A549 (cell line): ENCODE data around the gene SIGLEC8.

Experiments used
- BHLHE40 ChIP-seq: IDR thresholded peaks from 2 replicates; pipeline ENCODE4 v1.6.1; 2012; ENCODE audit warnings: low read depth, low read length, inconsistent platforms
- FOSL2 ChIP-seq, 2 experiments: fragments of 450-650 bp in 1 of 2; fragments of >200 bp in 1 of 2; sonication (Bioruptor Twin) in 1 of 2; formaldehyde crosslinking; IDR thresholded peaks; 2 replicates each; pipeline versions ENCODE4 v1.5.0 to v1.6.1; 2016 to 2020; ENCODE audit warnings: mild to moderate bottlenecking in 1 of 2, moderate library complexity in 1 of 2
- HOXA7 ChIP-seq: fragments of 250-450 bp; sonication (Bioruptor Pico); IDR thresholded peaks from 2 replicates; pipeline ENCODE4 v1.5.0; 2020; ENCODE audit warnings: mild to moderate bottlenecking, moderate library complexity
- RCOR1 ChIP-seq: fragments of 150-350 bp; IDR thresholded peaks from 2 replicates; pipeline ENCODE4 v1.6.1; 2014; ENCODE audit warnings: antibody characterized with exemption, low read length, low read depth
- RFX5 ChIP-seq: fragments of 450-650 bp; IDR thresholded peaks from 2 replicates; pipeline ENCODE4 v1.7.1; 2014; ENCODE audit warnings: antibody characterized with exemption, mild to moderate bottlenecking, moderate library complexity
- SMC3 ChIP-seq: fragments of >200 bp; sonication (Bioruptor Twin); formaldehyde crosslinking; IDR thresholded peaks from 3 replicates; pipeline ENCODE4 v1.6.1; 2018; ENCODE audit warnings: inconsistent platforms
- TF ChIP-seq, protein P1 (sequence below): fragments of >200 bp; sonication (Bioruptor Twin); formaldehyde crosslinking; IDR thresholded peaks from 3 replicates; pipeline ENCODE4 v1.5.1; 2016
- TF ChIP-seq, protein P2 (sequence below): IDR thresholded peaks from 2 replicates; pipeline ENCODE4 v1.6.1; 2012; ENCODE audit warnings: low read depth, borderline replicate concordance
- TF ChIP-seq, protein P3 (sequence below): IDR thresholded peaks from 2 replicates; pipeline ENCODE4 v1.6.1; 2012
- TF ChIP-seq, protein P4 (sequence below): fragments of 200-600 bp; sonication (generic); IDR thresholded peaks from 2 replicates; pipeline ENCODE4 v1.6.1; 2016; ENCODE audit warnings: antibody characterized with exemption, mild to moderate bottlenecking, moderate library complexity
- TF ChIP-seq, protein P5 (sequence below): fragments of >200 bp; sonication (Bioruptor Twin); formaldehyde crosslinking; IDR thresholded peaks from 3 replicates; pipeline ENCODE4 v1.6.1; 2016
- TF ChIP-seq, protein P6 (sequence below): fragments of 250-450 bp; sonication (Bioruptor Pico); IDR thresholded peaks from 2 replicates; pipeline ENCODE4 v1.5.0; 2021; ENCODE audit warnings: mild to moderate bottlenecking, moderate library complexity, borderline replicate concordance

DNA sequence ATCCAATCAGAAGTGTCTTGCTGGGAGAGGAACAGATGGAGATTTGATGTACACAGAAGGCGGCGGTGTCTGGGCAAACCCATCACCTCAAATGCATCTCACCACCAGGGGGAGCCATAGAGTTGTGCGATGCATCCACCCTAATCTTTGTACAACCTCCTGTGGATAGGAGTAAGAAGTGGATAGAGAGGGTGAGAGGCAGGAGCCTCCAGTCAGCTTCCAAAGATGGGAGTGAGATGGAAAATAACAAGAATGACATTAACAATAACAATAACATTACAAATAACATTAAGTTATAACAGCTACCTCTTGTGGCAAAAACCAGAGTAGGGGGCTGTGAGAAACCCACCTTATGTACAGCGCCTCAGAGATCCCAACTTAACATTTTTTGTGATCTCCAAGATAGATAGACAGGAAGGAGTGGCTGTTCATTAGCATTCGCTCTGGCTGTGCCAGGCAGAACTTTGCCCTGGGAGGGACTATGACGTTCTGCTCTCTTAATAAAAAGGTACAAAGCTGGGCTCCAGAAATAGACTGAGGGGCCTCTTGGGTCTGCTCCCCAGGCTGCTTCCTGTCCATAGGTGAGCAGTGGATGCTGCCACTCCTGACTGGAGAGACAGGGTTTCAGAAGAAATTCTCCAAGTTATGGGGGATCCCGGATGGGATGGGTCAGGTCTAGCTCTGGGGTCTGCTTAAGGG is 14.9 kb upstream of the SIGLEC8 start:
- TF ChIP-seq, protein P1, sequence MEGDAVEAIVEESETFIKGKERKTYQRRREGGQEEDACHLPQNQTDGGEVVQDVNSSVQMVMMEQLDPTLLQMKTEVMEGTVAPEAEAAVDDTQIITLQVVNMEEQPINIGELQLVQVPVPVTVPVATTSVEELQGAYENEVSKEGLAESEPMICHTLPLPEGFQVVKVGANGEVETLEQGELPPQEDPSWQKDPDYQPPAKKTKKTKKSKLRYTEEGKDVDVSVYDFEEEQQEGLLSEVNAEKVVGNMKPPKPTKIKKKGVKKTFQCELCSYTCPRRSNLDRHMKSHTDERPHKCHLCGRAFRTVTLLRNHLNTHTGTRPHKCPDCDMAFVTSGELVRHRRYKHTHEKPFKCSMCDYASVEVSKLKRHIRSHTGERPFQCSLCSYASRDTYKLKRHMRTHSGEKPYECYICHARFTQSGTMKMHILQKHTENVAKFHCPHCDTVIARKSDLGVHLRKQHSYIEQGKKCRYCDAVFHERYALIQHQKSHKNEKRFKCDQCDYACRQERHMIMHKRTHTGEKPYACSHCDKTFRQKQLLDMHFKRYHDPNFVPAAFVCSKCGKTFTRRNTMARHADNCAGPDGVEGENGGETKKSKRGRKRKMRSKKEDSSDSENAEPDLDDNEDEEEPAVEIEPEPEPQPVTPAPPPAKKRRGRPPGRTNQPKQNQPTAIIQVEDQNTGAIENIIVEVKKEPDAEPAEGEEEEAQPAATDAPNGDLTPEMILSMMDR = peak; percentile 77
- TF ChIP-seq, protein P2, sequence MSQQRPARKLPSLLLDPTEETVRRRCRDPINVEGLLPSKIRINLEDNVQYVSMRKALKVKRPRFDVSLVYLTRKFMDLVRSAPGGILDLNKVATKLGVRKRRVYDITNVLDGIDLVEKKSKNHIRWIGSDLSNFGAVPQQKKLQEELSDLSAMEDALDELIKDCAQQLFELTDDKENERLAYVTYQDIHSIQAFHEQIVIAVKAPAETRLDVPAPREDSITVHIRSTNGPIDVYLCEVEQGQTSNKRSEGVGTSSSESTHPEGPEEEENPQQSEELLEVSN = no peak
- TF ChIP-seq HOXA7 = no peak
- TF ChIP-seq FOSL2 (IDR thresholded peaks at IDR 0.05) = no peak
- TF ChIP-seq FOSL2 (CRISPR knock-in tag; IDR thresholded peaks at IDR 0.05) = no peak
- TF ChIP-seq, protein P3, sequence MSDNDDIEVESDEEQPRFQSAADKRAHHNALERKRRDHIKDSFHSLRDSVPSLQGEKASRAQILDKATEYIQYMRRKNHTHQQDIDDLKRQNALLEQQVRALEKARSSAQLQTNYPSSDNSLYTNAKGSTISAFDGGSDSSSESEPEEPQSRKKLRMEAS = no peak
- TF ChIP-seq BHLHE40 = no peak
- TF ChIP-seq, protein P4, sequence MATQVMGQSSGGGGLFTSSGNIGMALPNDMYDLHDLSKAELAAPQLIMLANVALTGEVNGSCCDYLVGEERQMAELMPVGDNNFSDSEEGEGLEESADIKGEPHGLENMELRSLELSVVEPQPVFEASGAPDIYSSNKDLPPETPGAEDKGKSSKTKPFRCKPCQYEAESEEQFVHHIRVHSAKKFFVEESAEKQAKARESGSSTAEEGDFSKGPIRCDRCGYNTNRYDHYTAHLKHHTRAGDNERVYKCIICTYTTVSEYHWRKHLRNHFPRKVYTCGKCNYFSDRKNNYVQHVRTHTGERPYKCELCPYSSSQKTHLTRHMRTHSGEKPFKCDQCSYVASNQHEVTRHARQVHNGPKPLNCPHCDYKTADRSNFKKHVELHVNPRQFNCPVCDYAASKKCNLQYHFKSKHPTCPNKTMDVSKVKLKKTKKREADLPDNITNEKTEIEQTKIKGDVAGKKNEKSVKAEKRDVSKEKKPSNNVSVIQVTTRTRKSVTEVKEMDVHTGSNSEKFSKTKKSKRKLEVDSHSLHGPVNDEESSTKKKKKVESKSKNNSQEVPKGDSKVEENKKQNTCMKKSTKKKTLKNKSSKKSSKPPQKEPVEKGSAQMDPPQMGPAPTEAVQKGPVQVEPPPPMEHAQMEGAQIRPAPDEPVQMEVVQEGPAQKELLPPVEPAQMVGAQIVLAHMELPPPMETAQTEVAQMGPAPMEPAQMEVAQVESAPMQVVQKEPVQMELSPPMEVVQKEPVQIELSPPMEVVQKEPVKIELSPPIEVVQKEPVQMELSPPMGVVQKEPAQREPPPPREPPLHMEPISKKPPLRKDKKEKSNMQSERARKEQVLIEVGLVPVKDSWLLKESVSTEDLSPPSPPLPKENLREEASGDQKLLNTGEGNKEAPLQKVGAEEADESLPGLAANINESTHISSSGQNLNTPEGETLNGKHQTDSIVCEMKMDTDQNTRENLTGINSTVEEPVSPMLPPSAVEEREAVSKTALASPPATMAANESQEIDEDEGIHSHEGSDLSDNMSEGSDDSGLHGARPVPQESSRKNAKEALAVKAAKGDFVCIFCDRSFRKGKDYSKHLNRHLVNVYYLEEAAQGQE = no peak
- TF ChIP-seq SMC3 = peak; percentile 63
- no peak for TF ChIP-seq RFX5
- no peak for TF ChIP-seq RCOR1
- TF ChIP-seq, protein P5, sequence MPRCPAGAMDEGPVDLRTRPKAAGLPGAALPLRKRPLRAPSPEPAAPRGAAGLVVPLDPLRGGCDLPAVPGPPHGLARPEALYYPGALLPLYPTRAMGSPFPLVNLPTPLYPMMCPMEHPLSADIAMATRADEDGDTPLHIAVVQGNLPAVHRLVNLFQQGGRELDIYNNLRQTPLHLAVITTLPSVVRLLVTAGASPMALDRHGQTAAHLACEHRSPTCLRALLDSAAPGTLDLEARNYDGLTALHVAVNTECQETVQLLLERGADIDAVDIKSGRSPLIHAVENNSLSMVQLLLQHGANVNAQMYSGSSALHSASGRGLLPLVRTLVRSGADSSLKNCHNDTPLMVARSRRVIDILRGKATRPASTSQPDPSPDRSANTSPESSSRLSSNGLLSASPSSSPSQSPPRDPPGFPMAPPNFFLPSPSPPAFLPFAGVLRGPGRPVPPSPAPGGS = no peak
- TF ChIP-seq, protein P6, sequence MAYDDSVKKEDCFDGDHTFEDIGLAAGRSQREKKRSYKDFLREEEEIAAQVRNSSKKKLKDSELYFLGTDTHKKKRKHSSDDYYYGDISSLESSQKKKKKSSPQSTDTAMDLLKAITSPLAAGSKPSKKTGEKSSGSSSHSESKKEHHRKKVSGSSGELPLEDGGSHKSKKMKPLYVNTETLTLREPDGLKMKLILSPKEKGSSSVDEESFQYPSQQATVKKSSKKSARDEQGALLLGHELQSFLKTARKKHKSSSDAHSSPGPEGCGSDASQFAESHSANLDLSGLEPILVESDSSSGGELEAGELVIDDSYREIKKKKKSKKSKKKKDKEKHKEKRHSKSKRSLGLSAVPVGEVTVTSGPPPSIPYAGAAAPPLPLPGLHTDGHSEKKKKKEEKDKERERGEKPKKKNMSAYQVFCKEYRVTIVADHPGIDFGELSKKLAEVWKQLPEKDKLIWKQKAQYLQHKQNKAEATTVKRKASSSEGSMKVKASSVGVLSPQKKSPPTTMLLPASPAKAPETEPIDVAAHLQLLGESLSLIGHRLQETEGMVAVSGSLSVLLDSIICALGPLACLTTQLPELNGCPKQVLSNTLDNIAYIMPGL (CRISPR knock-in tag) = no peak
